ENCODE results near the gene STAT5B.

Gene STAT5B

DNA sequence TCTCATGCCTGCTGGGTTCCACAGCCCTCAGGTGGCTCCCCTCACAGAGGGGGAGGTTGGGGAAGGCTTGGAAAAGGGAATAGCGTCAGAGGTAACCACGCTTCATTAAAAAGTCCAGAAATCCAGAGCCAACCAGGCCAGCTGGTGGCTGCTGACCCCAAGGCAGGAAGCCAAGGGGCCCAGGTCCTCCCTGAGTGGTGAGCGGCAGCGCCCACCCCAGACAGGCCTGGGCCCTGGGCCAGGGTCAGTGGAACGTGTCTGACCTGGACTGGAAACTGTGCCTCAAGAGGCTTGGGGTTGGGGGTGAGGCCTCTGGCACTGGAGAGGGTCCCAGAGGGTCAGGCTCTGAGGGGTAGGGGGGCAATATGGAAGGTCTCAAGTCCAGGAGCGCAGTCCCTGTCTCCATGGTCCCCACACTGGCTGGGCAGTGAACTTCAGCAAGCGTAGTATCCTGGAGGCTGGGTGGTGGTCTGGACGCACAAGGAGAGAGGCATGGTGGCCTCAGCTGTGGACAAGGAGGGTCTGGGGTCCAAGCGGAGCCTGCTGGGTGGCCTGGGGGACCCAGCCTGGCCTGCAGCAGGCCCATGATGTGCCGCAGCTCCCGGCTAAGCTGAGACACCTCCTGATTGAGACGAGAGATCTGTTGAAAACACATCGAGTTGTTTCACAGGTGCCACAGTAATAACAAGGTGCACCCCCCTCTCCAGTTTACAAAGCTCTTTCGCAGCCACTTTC lies 116.2 kb downstream of the STAT5B start:
- no peaks in the 10 kb centered on the region for H3K9me3 ChIP-seq
- in situ Hi-C loops (cut with MboI; ENCODE audit: low sequenced_read_pairs), result no loop called here
- H3K27me3 ChIP-seq (ENCODE audit: low read depth), result no peaks in the 10 kb centered on the region
- no peak for DNase-seq (ENCODE audit: low spot score in 2 of 2)
- no peak overlapping the region for H3K4me3 ChIP-seq
- H3K4me1 ChIP-seq, result no peaks in the 10 kb centered on the region
- H3K36me3 ChIP-seq (replicated peaks), result no peaks in the 10 kb centered on the region

DNA sequence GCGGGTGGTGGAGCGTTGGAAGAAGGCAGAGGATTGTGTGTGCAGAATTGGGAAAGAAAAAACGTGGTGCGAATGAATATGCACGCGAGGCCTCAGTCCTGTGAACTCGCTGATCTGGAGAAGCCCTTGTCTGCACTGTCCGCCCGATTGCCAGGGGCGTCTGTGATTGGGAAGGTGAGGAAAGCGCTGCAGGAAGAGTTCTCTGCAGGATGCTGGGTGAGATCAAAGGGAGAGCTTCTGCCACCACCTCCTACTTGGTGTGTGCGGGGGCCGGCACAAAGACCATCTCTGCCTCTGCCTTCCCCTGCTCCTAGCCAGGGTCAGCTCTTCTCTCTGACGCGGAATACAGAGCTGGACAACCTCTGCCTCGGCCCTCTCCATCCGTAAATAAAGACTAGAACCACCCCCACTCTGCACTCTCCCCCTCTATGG lies 120.6 kb downstream of the STAT5B start:
- Histone ChIP-seq H3K36me3 (replicated peaks) (peaks cover 3% of the 10 kb centered on the region; the same call in 1 of the 2 replicates), H3K9me3 (no peaks in the 10 kb centered on the region), H3K4me1 (peaks cover 8% of the 10 kb centered on the region), H3K27me3 (ENCODE audit: low read depth) (no peaks in the 10 kb centered on the region), H3K4me3 (no peak overlapping the region; the same call in 1 of the 2 replicates)
- in situ Hi-C loops (cut with MboI; ENCODE audit: low sequenced_read_pairs), result no loop called here
- DNase-seq (ENCODE audit: low spot score in 2 of 2), result no peak

DNA sequence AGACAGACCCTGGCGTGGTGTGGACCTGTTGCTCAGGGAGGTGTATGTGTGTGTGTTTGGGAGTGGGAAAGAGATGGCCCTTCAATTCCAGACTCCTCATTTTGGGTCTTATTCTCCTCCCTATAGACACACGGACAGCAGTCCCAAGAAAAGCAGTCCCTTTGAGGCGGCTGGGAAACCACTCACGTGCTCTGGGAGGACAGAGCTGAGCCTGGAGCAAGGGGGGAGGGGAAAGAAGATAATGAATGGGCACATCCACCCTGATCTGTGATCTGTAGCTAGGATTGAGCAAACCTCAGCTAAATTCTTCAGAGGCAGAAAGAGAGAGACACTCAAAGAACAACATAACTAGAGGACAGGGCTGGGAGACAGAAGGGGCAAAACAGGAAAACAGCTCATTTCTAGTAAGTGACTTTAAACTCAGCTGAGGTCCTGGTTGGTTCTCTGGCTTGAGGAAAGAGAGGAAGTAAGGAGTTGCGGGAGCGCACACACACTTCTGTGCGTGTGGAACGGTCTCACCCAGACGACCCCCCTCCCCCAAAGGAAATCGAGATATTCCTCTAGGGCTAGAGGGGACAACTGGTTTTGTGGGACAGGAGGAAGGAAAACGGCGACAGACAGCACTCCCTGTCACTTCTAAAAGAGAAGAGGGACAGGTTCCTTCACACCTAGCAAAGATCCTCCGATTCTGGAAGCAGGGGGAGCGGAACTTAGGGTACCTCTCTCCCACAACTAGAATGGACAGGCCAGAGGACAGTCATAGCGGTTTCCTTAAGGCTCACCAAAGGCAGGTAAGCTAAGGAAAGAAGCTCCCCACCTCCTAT lies 122.1 kb downstream of the STAT5B start:
- in situ Hi-C loops (cut with MboI; ENCODE audit: low sequenced_read_pairs), result no loop called here
- peaks cover 3% of the 10 kb centered on the region; the same call in 1 of the 2 replicates for H3K36me3 ChIP-seq (replicated peaks)
- peak; percentile 50 to 51 for DNase-seq (ENCODE audit: low spot score in 2 of 2)
- H3K4me1 ChIP-seq, result peaks cover 8% of the 10 kb centered on the region
- H3K27me3 ChIP-seq (ENCODE audit: low read depth), result no peaks in the 10 kb centered on the region
- H3K4me3 ChIP-seq, result peak overlapping the region; percentile 97
- H3K9me3 ChIP-seq, result no peaks in the 10 kb centered on the region
